Endothelial cell of umbilical vein (primary cell): Measurements from ENCODE around the gene LUC7L. TPM values are rescaled to one million over a fixed set of nuclear protein-coding genes. Genes with fewer than 3 reads are reported as not detected.

Experiments used
- BruUV-seq: library from RNA; stranded (reverse); fragments of 400-500 nt; replicated peaks from 2 replicates; lab custom pipeline; 2021; lab: Mats Ljungman, UMichigan
- CTCF ChIA-PET: fragments of 300-600, 350-600 bp; sonication (Branson Sonifier 250); formaldehyde crosslinking; loops from one replicate; lab custom pipeline; 2021; ENCODE audit warnings: antibody characterized with exemption, inconsistent platforms; lab: Charles Lee
- POLR2A ChIA-PET: fragments of 300-600, 350-600 bp; sonication (Branson Sonifier 250); formaldehyde crosslinking; loops from one replicate; lab custom pipeline; 2021; ENCODE audit warnings: antibody characterized with exemption, inconsistent platforms; lab: Charles Lee
- DNase-seq: peaks from one replicate; pipeline ENCODE4 v3.0.0-alpha.2; 2011; ENCODE audit warnings: low read depth, low spot score
- FAIRE-seq: peaks from 2 replicates; lab custom pipeline; 2011; peaks lifted over from hg19 to GRCh38; lab: Jason Lieb, UNC
- H2AFZ ChIP-seq: 2 replicates; pipeline ENCODE4 v1.6.0; 2012; ENCODE audit warnings: low read depth, low read length, control low read depth, inconsistent platforms
- H3K27ac ChIP-seq: 2 replicates; pipeline ENCODE4 v1.5.1; 2011; ENCODE audit warnings: low read depth, mild to moderate bottlenecking, control low read depth, low read length, moderate library complexity; ENCODE audit not compliant: insufficient read depth
- H3K27me3 ChIP-seq, 2 experiments: 2 replicates each; pipeline versions ENCODE4 v1.6.0 to v1.6.1; 2011; ENCODE audit warnings: low read length in 2 of 2, mixed read lengths in 1 of 2; ENCODE audit not compliant: control insufficient read depth in 2 of 2, insufficient read depth in 2 of 2
- H3K36me3 ChIP-seq, 2 experiments: 2 replicates in 1 of 2; 3 replicates in 1 of 2; pipeline ENCODE4 v1.5.1; 2011; ENCODE audit warnings: low read length in 2 of 2, mild to moderate bottlenecking in 1 of 2, moderate library complexity in 1 of 2; ENCODE audit not compliant: control insufficient read depth in 2 of 2, insufficient read depth in 2 of 2; ENCODE audit errors: extremely low read depth in 1 of 2
- H3K4me1 ChIP-seq: 3 replicates; pipeline ENCODE4 v1.5.1; 2011; ENCODE audit warnings: mild to moderate bottlenecking, low read length; ENCODE audit not compliant: control insufficient read depth, insufficient read depth; ENCODE audit errors: extremely low read depth
- H3K4me2 ChIP-seq: 2 replicates; pipeline ENCODE4 v1.6.1; 2011; ENCODE audit warnings: low read length, control low read depth, mixed read lengths; ENCODE audit not compliant: insufficient read depth
- H3K4me3 ChIP-seq, 3 experiments: fragments of 200-600 bp in 1 of 3; sonication (generic), shearing (Covaris generic) in 1 of 3; replicated peaks in 1 of 3; 2 replicates each; pipeline ENCODE4 v1.5.1; 2011 to 2016; ENCODE audit warnings: control low read depth in 3 of 3, low read length in 3 of 3, mild to moderate bottlenecking in 2 of 3, inconsistent platforms in 1 of 3, low read depth in 1 of 3, moderate library complexity in 1 of 3; ENCODE audit not compliant: insufficient read depth in 1 of 3
- H3K79me2 ChIP-seq: 2 replicates; pipeline ENCODE4 v1.6.0; 2012; ENCODE audit warnings: low read length, inconsistent platforms; ENCODE audit not compliant: control insufficient read depth, insufficient read depth
- H3K9ac ChIP-seq: replicated peaks from 2 replicates; pipeline ENCODE3; 2011; ENCODE audit warnings: low read length, control low read depth; ENCODE audit not compliant: insufficient read depth; ENCODE audit errors: extremely low read depth
- H3K9me1 ChIP-seq: replicated peaks from 3 replicates; pipeline ENCODE4 v1.6.0; 2011; ENCODE audit warnings: mild to moderate bottlenecking, low read length; ENCODE audit not compliant: control insufficient read depth, insufficient read depth; ENCODE audit errors: extremely low read depth
- H3K9me3 ChIP-seq: replicated peaks from 2 replicates; pipeline ENCODE4 v1.5.1; 2012; ENCODE audit warnings: low read length, inconsistent platforms; ENCODE audit not compliant: control insufficient read depth, insufficient read depth
- H4K20me1 ChIP-seq: replicated peaks from 2 replicates; pipeline ENCODE3; 2011; ENCODE audit warnings: mild to moderate bottlenecking, low read length; ENCODE audit not compliant: control insufficient read depth, insufficient read depth; ENCODE audit errors: extremely low read depth
- CTCF ChIP-seq, 2 donors: IDR thresholded peaks; 1 replicate in 1 of 2; 2 replicates in 1 of 2; pipeline ENCODE4 v1.5.1; 2011; ENCODE audit warnings: low read length in 2 of 2, mild to moderate bottlenecking in 2 of 2, moderate library complexity in 2 of 2, control low read depth in 1 of 2, inconsistent platforms in 1 of 2, low read depth in 1 of 2; ENCODE audit not compliant: insufficient read depth in 1 of 2; ENCODE audit errors: extremely low read depth in 1 of 2
- EZH2 ChIP-seq: IDR thresholded peaks from 2 replicates; pipeline ENCODE4 v1.6.1; 2012; ENCODE audit warnings: borderline replicate concordance, low read depth, mild to moderate bottlenecking, moderate library complexity, low read length, inconsistent platforms; ENCODE audit not compliant: severe bottlenecking
- MAX ChIP-seq: IDR thresholded peaks from 2 replicates; pipeline ENCODE4 v1.6.1; 2011; ENCODE audit not compliant: insufficient read depth, insufficient read length
- MYC ChIP-seq: IDR thresholded peaks from one replicate; pipeline ENCODE4 v1.6.1; 2011; ENCODE audit warnings: mild to moderate bottlenecking, low read depth, low read length
- POLR2A ChIP-seq: IDR thresholded peaks from 2 replicates; pipeline ENCODE4 v1.6.1; 2012; ENCODE audit warnings: low read depth, mild to moderate bottlenecking, control low read depth, low read length
- POLR2AphosphoS5 ChIP-seq: IDR thresholded peaks from 2 replicates; pipeline ENCODE4 v1.6.1; 2012; ENCODE audit warnings: low read depth, mild to moderate bottlenecking, control low read depth, low read length, moderate library complexity; ENCODE audit not compliant: insufficient read depth
- dilution Hi-C: fragments of 300-500 bp; cut with MboI; formaldehyde crosslinking; loops from one replicate; pipeline ENCODE4 v1.15.0; 2019; ENCODE audit warnings: low sequenced_read_pairs; ENCODE audit not compliant: extremely low pct_ligation_motif_present
- intact Hi-C: fragments of 100-400 bp; cut with micrococcal nuclease; formaldehyde crosslinking; loops from one replicate; pipeline ENCODE4 v1.10.0; 2022
- polyA plus RNA-seq, 4 experiments: library from polyadenylated mRNA; depleted of rRNA in 3 of 4; stranded (reverse) in 3 of 4; unstranded in 1 of 4; fragments of >200 nt; gene quantifications; 2 replicates each; pipeline versions ENCODE4 v1.2.1 to v1.2.3, GENCODE V29; 2011 to 2012; ENCODE audit warnings: missing spikeins in 1 of 4
- total RNA-seq: library from RNA; stranded (reverse); gene quantifications from 2 replicates; pipeline ENCODE4 v1.2.3, GENCODE V29; 2021

Gene LUC7L
- total and polyA plus RNA-seq, 2 donors (not counting 3 experiments of a cell fraction or from before 2014, with no cell fraction given), result 75.4 to 94.7 TPM

GRCh38 chr16:262121-262745, 33.0 kb upstream of the LUC7L start:
- no TSS peak for BruUV-seq
- H3K79me2 ChIP-seq, result no peaks in the 10 kb centered on the region
- intact Hi-C loops (no loop called here), dilution Hi-C loops (no loop called here)
- no peaks in the 10 kb centered on the region for H3K4me1 ChIP-seq
- H3K9me3 ChIP-seq, result no peaks in the 10 kb centered on the region
- no peaks in the 10 kb centered on the region for H3K27me3 ChIP-seq
- H3K36me3 ChIP-seq, result peaks cover 0 to 20% of the 10 kb centered on the region in 2 experiments
- DNase-seq (no peak), FAIRE-seq (no peak)
- CTCF ChIA-PET, result no interaction called here
- no peak overlapping the region for H3K9ac ChIP-seq
- POLR2A ChIA-PET, result no interaction called here
- H2AFZ ChIP-seq, result no peak overlapping the region
- H3K27ac ChIP-seq, result no peak overlapping the region
- no peak overlapping the region for H3K4me2 ChIP-seq
- no peak for TF ChIP-seq POLR2A
- TF ChIP-seq CTCF (IDR thresholded peaks at IDR 0.05; ENCODE audit: extremely low read depth in 1 of 2, insufficient read depth in 1 of 2, low read depth in 1 of 2, low read length in 2 of 2), result no peak
- TF ChIP-seq POLR2AphosphoS5, result no peak
- TF ChIP-seq MAX, result no peak
- TF ChIP-seq MYC, result no peak
- TF ChIP-seq EZH2, result no peak
- no peaks in the 10 kb centered on the region for H3K9me1 ChIP-seq
- no peak overlapping the region for H3K4me3 ChIP-seq
- H4K20me1 ChIP-seq, result no peaks in the 10 kb centered on the region
